Measurements from ENCODE around the gene FGFRL1.

DNA sequence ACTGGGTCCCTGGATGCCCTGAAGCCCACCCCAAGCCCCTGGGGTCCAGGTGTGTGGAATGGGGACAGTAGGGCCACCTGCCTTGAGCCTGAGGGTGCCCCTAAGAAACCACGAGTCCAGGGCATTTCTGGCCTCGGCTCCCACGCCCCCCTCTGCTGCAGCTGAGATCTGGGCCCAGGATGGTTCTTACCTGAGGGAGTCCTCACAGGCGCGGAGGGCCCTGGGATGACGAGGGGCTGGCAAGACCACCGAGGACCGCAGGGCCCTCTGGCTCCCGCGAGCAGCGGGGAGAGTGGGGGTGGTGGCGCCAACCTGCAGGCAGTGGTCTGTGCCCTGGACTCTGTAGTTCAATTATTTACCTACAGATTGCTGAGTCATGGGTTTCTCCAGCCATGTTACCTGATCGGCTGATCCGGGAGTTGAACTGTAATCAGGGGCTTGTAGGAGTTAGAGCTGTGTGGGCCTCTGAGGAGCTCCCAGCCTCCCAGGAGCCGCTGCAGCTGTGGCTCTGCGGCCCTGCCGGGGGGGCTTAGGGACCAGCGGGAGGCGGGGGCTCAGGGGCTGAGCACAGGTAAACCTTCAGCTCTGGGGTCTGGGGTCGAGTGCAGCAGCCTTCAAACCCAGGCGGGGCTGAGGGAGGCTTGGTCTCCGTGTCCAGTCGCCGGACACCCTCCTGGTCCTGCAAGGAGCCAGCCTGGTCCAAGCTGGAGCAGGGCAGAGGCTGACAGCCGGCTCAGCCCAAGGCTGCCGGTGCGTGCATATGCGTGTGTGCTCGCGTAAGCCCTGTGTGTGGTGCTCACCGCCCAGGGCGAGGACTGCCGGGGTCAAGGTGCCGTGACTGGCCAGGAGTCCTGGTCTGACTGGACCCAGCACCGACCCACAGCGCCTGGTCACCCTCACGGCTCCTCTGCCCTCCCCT lies 18.1 kb upstream of the FGFRL1 start, which contains the start of gene SLC26A1:
- TF ChIP-seq, protein P1, sequence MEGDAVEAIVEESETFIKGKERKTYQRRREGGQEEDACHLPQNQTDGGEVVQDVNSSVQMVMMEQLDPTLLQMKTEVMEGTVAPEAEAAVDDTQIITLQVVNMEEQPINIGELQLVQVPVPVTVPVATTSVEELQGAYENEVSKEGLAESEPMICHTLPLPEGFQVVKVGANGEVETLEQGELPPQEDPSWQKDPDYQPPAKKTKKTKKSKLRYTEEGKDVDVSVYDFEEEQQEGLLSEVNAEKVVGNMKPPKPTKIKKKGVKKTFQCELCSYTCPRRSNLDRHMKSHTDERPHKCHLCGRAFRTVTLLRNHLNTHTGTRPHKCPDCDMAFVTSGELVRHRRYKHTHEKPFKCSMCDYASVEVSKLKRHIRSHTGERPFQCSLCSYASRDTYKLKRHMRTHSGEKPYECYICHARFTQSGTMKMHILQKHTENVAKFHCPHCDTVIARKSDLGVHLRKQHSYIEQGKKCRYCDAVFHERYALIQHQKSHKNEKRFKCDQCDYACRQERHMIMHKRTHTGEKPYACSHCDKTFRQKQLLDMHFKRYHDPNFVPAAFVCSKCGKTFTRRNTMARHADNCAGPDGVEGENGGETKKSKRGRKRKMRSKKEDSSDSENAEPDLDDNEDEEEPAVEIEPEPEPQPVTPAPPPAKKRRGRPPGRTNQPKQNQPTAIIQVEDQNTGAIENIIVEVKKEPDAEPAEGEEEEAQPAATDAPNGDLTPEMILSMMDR (IDR thresholded peaks at IDR 0.05), result no peak
- no peak for TF ChIP-seq POLR2A (IDR thresholded peaks at IDR 0.05)
